Stimulated activated CD4-positive, alpha-beta T cell treated with anti-CD3 and anti-CD28 coated beads, Interleukin-2, amount 100 ng/mL, for 24 hours (primary cell): ENCODE measurements around the gene CCDC149.
"Not testable (repeated sequence)": the region's sequence is repeated elsewhere in the genome, so short reads cannot be mapped to it uniquely, and the experiment has no call there.

Experiments used
- DNase-seq, 2 donors: peaks; one replicate each; pipeline ENCODE4 v3.0.0-alpha.2; 2020

The CCDC149 gene

GRCh38 chr4:24915121-24915922 lies 2.5 kb upstream of the CCDC149 start:
- no peak for DNase-seq

- DNase-seq: no peak
Measured at GRCh38 chr4:24914460-24914859, 1.6 kb upstream of the CCDC149 start.

- DNase-seq: no peak
Measured at GRCh38 chr4:24913119-24913485, 260 bp upstream of the CCDC149 start.

- DNase-seq: no peak
Measured at GRCh38 chr4:24910499-24910898, 2.3 kb downstream of the CCDC149 start.

GRCh38 chr4:24909606-24910005 lies 3.2 kb downstream of the CCDC149 start:
- DNase-seq: not testable (repeated sequence)

GRCh38 chr4:24897639-24898038 lies 15.2 kb downstream of the CCDC149 start:
- no peak for DNase-seq

- DNase-seq: no peak
Measured at GRCh38 chr4:24896977-24897376, 15.9 kb downstream of the CCDC149 start.

GRCh38 chr4:24896056-24896455 lies 16.8 kb downstream of the CCDC149 start:
- no peak for DNase-seq

GRCh38 chr4:24895461-24895860 lies 17.4 kb downstream of the CCDC149 start:
- no peak for DNase-seq

GRCh38 chr4:24894846-24895245 lies 18.0 kb downstream of the CCDC149 start:
- no peak for DNase-seq

GRCh38 chr4:24894243-24894642 lies 18.6 kb downstream of the CCDC149 start:
- no peak for DNase-seq

GRCh38 chr4:24892778-24893177 lies 20.1 kb downstream of the CCDC149 start:
- no peak for DNase-seq

- no peak for DNase-seq
Measured at GRCh38 chr4:24892278-24892677, 20.6 kb downstream of the CCDC149 start.

GRCh38 chr4:24890561-24891126 lies 22.2 kb downstream of the CCDC149 start:
- DNase-seq: no peak

GRCh38 chr4:24889991-24890390 lies 22.9 kb downstream of the CCDC149 start:
- DNase-seq: no peak

GRCh38 chr4:24888475-24889344 lies 24.1 kb downstream of the CCDC149 start:
- DNase-seq: no peak

- no peak for DNase-seq
Measured at GRCh38 chr4:24887881-24888430, 24.9 kb downstream of the CCDC149 start.

- no peak for DNase-seq
Measured at GRCh38 chr4:24886596-24886995, 26.2 kb downstream of the CCDC149 start.

- DNase-seq: no peak
Measured at GRCh38 chr4:24885342-24885741, 27.5 kb downstream of the CCDC149 start.

GRCh38 chr4:24884902-24885301 lies 27.9 kb downstream of the CCDC149 start:
- no peak for DNase-seq

- DNase-seq: no peak
Measured at GRCh38 chr4:24881508-24882196, 31.2 kb downstream of the CCDC149 start.

GRCh38 chr4:24880186-24880585 lies 32.7 kb downstream of the CCDC149 start:
- no peak for DNase-seq

GRCh38 chr4:24878636-24879016 lies 34.2 kb downstream of the CCDC149 start:
- no peak for DNase-seq
